GM03348 (cell line): ENCODE results near the gene ZC3H12D.
A peak's percentile ranks its signal among the peaks of the same experiment; 100 is the strongest.
"Not testable (repeated sequence)": the region's sequence is repeated elsewhere in the genome, so short reads cannot be mapped to it uniquely, and the experiment has no call there.

ENCODE experiments used
- DNase-seq: peaks from one replicate; pipeline ENCODE4 v3.0.0; 2012; ENCODE audit warnings: low spot score

The ZC3H12D gene

DNA sequence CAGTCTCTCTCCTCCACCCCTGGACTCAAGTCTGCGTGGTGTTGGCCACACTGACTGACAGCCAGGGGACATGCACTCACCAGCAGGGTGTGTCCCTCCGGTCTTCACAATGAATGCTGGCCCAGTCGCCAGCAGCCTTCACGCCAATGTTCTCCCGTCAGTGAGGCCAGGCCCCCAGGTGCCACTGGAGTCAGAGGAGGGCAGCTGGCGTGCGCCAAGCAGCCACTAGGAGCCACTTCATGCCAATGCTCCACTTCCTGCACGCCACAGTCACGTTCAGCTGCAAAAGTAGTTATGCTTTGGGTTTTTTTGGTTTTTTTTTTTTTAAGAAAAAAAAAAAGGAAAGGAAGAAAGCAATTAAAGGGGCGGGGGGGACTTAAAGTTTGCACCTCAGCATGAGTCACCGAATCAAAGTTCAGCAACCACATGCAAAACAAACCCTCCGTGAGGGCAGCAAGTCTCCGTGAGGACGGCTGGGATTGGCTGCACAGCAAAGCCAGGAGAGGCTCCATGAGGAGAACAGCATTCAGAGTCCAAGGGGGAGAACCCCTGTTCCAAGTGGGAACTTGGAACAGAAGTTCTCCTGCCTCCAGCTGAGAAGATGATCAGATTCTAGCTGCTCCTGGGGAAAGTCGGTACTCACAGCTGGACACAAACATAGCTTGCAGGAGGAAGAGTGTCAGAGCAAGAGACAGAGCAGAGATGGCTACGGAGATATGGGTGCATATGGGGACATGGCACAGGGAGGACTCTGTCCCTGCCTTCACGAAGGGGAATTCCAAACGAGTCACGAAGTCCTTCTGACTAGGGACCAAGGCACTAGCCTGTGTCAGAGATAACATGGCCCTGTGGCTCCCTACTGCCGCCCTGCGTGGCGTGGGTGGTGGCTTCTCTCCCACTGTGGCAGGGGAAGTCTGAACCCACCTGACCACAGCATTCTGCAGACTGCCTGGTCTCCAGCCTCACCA is at the start of gene ZC3H12D:
ZC3H12D (minus strand) TSS at position 282 of the 968 bp plus-strand sequence. CDS start 10,471 bp downstream, outside the sequence.
- DNase-seq, result no peak

- DNase-seq, result no peak
Observed at GRCh38 chr6:149529650-149530049, 44.8 kb upstream of the ZC3H12D start.

DNA sequence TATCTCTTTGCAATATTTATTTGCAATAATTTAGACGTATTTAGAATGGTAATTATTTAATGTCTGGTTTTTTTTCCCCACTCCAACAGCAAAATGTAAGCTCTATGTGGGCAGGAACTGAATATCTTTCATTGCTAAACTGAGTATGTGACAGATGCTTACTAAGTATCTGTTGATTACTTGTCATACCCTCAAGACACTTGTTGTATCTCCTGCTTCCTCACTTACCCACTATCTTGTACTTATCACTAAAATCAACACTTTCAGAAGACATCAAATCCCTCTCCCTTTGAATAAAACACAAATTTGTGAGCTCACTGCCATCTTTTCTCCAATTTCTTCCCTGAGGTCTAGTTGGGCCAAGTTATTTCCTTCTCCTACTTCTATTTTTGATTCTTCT is 30.7 kb upstream of the ZC3H12D start:
- DNase-seq, result no peak

DNA sequence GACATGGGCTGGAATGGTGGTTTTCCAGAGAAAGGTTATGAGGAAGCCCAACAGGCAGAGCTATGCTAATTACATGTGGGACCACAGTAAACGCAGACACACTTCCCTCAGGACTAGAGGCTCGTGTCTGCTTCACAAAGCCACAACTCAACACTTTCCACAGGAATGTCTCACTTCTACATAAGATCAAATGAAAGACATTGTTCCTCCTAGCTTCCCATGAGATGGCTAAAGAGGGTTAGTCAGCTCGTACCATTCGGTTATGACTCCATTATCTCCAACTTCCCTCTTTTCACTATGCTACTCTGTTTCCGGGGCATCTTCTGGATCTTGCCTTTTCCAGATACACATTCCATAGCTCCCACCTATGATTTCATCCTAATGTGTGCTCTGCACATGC is 29.1 kb upstream of the ZC3H12D start:
- peak; percentile 2 for DNase-seq

- DNase-seq, result no peak
Observed at GRCh38 chr6:149510793-149511512, 26.1 kb upstream of the ZC3H12D start.

DNA sequence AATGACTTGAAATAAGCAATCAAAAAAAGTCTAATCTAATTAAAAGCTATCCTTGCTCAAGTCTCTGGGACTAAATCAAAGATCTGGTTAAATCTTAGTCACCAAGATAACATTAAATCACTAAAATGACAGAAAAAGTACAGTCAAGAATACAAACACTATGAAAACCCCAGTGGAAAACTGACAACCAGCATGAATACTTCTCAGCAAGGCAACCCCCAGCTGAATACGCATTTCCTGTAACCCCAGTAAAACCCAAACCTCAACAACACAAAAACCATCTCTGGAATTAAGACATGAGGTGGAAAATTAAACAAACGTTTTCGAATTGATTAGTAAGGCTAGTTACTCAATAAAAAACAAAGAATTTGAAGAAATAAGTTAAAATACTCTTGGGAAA is 23.7 kb upstream of the ZC3H12D start:
- DNase-seq, result no peak

- DNase-seq, result no peak
Observed at GRCh38 chr6:149503872-149504271, 19.1 kb upstream of the ZC3H12D start.

GRCh38 chr6:149503276-149503675 is 18.5 kb upstream of the ZC3H12D start:
- no peak for DNase-seq

GRCh38 chr6:149501768-149502167 is 17.0 kb upstream of the ZC3H12D start:
- no peak for DNase-seq

- DNase-seq, result no peak
Observed at GRCh38 chr6:149501201-149501600, 16.4 kb upstream of the ZC3H12D start.

DNA sequence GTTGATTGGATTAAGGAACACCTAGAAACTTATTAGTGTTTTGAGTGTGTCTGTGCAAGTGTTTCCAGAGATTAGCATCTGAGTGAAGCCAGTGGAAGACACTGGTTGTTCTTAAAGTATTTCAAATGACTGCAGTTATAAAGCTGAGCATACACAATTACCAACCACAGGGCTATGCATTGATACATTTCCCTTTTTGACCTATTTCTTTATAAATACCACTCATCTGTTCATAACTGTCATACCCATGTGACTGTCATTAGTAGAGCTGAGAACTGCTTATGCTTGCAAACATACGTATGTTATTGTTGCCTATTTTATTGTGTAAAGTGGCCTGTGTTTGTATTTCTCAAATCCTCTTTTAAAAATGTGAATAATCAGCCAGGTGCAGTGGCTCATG is 15.3 kb upstream of the ZC3H12D start:
- no peak for DNase-seq

DNA sequence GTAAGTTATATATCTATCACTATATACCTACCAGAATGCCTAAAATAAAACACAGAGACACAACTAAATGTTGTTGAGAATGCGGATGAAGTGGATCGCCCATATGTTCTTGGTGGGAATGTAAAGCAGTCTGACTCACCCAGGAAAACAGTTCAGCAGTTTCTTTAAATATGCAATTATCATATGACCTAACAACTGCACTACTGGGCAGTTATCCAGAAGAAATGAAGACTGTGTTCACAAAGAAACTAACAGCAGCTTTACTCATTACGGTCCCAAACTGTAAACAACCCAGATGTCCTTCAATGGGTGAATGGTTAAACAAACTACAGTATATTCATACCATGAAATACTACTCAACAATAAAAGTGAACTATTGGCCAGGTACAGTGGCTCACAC is 14.3 kb upstream of the ZC3H12D start:
- DNase-seq, result no peak

DNA sequence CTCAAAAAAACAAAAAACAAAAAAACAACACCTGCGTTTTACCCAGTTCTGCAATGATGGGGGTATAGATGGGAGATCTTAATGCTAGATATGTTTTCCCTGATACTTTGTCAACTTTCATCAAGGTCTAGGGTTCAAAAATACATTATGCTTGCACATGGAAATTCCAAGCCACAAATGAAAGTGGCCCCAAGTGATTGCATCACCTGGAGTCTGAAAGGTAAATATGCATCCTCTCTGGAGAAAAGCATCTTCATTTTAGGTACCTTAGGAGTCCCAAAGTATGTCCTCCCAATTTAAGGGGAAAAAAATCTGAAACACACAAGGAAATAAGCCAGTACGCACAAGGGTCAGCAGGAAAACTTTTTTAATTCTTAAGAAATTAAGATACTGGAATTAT is 12.6 kb upstream of the ZC3H12D start:
- no peak for DNase-seq

DNA sequence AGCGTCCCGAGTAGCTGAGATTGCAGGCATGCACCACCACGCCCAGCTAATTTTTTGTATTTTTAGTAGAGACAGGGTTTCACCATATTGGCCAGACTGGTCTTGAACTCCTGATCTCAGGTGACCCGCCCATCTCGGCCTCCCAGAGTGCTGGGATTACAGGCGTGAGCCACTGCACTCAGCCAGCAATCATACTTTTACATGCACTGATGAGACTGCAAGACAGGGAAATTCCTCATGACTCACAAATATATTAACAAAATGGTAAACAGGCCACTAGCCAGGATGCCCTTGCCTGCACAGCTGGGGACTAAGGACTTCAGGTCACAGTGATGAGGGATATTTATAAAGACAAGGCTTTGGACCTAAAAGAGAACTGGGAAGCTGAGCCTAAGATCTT is 11.8 kb upstream of the ZC3H12D start:
- not testable (repeated sequence) for DNase-seq

GRCh38 chr6:149495349-149496016 is 10.7 kb upstream of the ZC3H12D start:
- DNase-seq, result not testable (repeated sequence)

DNA sequence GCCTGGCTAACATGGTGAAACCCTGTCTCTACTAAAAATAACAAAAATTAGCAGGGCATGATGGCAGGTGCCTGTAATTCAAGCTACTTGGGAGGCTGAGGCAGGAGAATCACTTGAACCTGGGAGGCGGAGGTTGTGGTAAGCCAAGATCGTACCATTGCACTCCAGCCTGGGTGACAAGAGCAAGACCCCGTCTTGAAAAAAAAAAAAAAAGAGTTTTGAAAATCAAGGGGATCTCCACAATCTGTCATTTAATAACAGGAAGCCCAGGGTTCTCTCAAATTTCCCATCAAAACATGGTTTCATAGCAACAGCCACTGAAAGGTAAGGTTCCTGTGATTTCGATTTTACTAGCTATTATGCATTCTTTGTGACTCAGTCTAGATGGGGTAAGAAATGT is 10.0 kb upstream of the ZC3H12D start:
- DNase-seq, result not testable (repeated sequence)

- DNase-seq, result no peak
Observed at GRCh38 chr6:149493761-149494320, 9.0 kb upstream of the ZC3H12D start.

DNA sequence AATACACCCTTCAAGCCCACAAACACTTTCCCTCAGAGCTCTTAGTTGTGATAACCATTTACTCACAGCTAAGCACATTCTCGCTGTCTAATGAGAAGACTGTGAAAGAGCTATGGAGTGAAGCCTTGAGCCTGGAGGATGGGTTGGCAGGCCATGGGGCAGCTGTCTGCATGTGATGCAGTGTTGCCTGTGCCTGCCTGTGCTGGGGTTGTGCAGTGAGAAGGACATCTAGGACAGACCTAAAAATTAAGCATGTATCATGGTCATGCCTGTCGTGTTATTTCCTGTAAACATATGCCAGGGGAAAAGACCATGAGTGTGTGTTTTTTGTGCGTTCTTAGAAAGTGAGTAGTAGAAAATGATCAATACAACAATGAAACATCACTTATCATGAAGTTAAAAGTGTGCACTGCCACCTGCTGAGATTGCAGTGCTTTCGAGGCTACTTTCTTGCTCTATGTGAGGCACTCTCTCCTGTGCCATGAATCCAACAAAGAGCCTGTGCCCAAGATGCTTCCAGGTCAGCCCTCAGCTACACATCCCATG is 8.1 kb upstream of the ZC3H12D start:
- DNase-seq, result no peak

DNA sequence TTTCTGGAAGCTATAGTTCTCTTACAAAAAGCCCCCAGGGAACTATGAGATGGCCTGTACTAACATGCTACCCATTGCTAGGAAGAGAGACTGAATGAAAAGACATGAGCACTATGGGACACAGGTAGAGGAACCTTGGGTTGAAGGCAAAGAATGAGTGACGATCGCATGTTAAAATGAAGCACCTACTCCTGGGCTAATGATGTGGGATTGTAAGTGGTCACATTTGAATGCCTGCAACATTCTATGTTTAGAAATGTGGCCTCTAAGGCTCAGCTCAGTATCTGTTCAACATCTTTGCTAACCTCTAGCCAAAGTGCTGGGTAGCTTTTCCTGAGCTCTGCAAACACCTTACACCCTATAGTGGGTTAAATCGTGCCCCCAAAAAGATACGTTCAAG is 5.2 kb upstream of the ZC3H12D start:
- no peak for DNase-seq

GRCh38 chr6:149488815-149489214 is 4.0 kb upstream of the ZC3H12D start:
- DNase-seq, result no peak

DNA sequence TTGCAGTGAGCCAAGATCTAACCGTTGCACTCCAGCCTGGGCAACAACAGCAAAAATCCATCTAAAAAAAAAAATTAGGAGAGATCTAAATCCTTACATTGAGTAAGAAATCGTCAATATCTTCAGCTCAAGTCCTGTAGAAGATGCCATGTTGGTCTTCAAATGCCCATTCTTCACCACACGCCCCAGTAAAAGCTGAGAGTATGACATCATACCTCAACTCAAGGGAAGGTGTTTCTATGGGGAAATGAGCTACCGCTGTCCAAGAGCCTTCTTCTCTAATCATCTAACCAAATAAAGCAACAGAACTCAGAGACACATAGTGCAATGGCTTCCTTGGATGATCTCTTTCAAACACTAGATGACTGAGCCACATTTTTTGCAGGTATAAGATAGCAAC is 2.5 kb upstream of the ZC3H12D start:
- DNase-seq, result no peak
